Liver (tissue), 9 donors: ENCODE data around the gene IDH3B. TPM values are rescaled to one million over a fixed set of nuclear protein-coding genes. Genes with fewer than 3 reads are reported as not detected.

Source experiments
- DNase-seq: peaks from one replicate; pipeline ENCODE4 v3.0.0-alpha.2; 2017; ENCODE audit warnings: low spot score
- H3K27ac ChIP-seq, 2 donors: one replicate each; pipeline ENCODE4 v1.7.0; 2013; ENCODE audit warnings: inconsistent platforms in 2 of 2, low read length in 2 of 2, control low read depth in 1 of 2, low read depth in 1 of 2, mild to moderate bottlenecking in 1 of 2
- H3K27me3 ChIP-seq, 4 donors: one replicate each; pipeline versions ENCODE4 v1.6.1 to v1.7.0; 2013; ENCODE audit warnings: low read length in 3 of 4, inconsistent platforms in 1 of 4, mild to moderate bottlenecking in 1 of 4, moderate library complexity in 1 of 4; ENCODE audit not compliant: control insufficient read depth in 4 of 4, insufficient read depth in 4 of 4
- H3K36me3 ChIP-seq, 4 donors: one replicate each; pipeline versions ENCODE4 v1.6.1 to v1.7.0; 2013; ENCODE audit warnings: low read length in 3 of 4, mild to moderate bottlenecking in 3 of 4, low read depth in 1 of 4, moderate library complexity in 1 of 4; ENCODE audit not compliant: control insufficient read depth in 4 of 4, insufficient read depth in 3 of 4
- H3K4me1 ChIP-seq, 4 donors: one replicate each; pipeline versions ENCODE4 v1.6.1 to v1.7.0; 2013; ENCODE audit warnings: low read length in 3 of 4, mild to moderate bottlenecking in 3 of 4, moderate library complexity in 1 of 4; ENCODE audit not compliant: control insufficient read depth in 4 of 4, insufficient read depth in 4 of 4
- H3K4me3 ChIP-seq, 3 donors: one replicate each; pipeline versions ENCODE4 v1.6.1 to v1.7.0; 2013; ENCODE audit warnings: low read length in 3 of 3, control low read depth in 1 of 3, low read depth in 1 of 3, mild to moderate bottlenecking in 1 of 3
- H3K9ac ChIP-seq, 2 donors: one replicate each; pipeline ENCODE4 v1.7.0; 2013; ENCODE audit warnings: low read length in 2 of 2, mild to moderate bottlenecking in 2 of 2, moderate library complexity in 2 of 2, control low read depth in 1 of 2, low read depth in 1 of 2
- H3K9me3 ChIP-seq, 4 donors: one replicate each; pipeline versions ENCODE4 v1.6.1 to v1.7.0; 2013; ENCODE audit warnings: low read length in 3 of 4; ENCODE audit not compliant: control insufficient read depth in 4 of 4
- EGR1 ChIP-seq, 2 donors: IDR thresholded peaks; 2 replicates each; pipeline ENCODE4 v1.6.1; 2016 to 2018; ENCODE audit warnings: antibody characterized with exemption in 2 of 2, low read depth in 2 of 2
- FOXA1 ChIP-seq: IDR thresholded peaks from 2 replicates; pipeline ENCODE4 v1.6.1; 2016; ENCODE audit warnings: antibody characterized with exemption
- FOXA2 ChIP-seq: IDR thresholded peaks from 2 replicates; pipeline ENCODE4 v1.6.1; 2016; ENCODE audit warnings: antibody characterized with exemption
- GABPA ChIP-seq, 2 donors: IDR thresholded peaks in 1 of 2; conservative IDR thresholded peaks in 1 of 2; 2 replicates each; pipeline ENCODE4 v1.6.1; 2016; ENCODE audit warnings: antibody characterized with exemption in 2 of 2, mild to moderate bottlenecking in 1 of 2, moderate library complexity in 1 of 2
- HNF4A ChIP-seq, 2 donors: conservative IDR thresholded peaks; 2 replicates each; pipeline ENCODE4 v1.6.1; 2016; ENCODE audit warnings: antibody characterized with exemption in 2 of 2, mild to moderate bottlenecking in 2 of 2
- HNF4G ChIP-seq: IDR thresholded peaks from 2 replicates; pipeline ENCODE4 v1.6.1; 2016; ENCODE audit warnings: antibody characterized with exemption
- JUND ChIP-seq, 2 donors: IDR thresholded peaks; 2 replicates each; pipeline ENCODE4 v1.6.1; 2016; ENCODE audit warnings: antibody characterized with exemption in 2 of 2
- NR2F2 ChIP-seq: IDR thresholded peaks from 2 replicates; pipeline ENCODE4 v1.6.1; 2016; ENCODE audit warnings: antibody characterized with exemption
- RAD21 ChIP-seq, 2 donors: IDR thresholded peaks; 2 replicates each; pipeline ENCODE4 v1.6.1; 2016; ENCODE audit warnings: antibody characterized with exemption in 2 of 2, mild to moderate bottlenecking in 2 of 2
- RXRA ChIP-seq, 2 donors: IDR thresholded peaks; 2 replicates each; pipeline ENCODE4 v1.6.1; 2017 to 2018; ENCODE audit warnings: antibody characterized with exemption in 2 of 2, mild to moderate bottlenecking in 1 of 2
- SP1 ChIP-seq: IDR thresholded peaks from 2 replicates; pipeline ENCODE4 v1.6.1; 2018; ENCODE audit warnings: antibody characterized with exemption, mild to moderate bottlenecking
- TAF1 ChIP-seq: conservative IDR thresholded peaks from 2 replicates; pipeline ENCODE4 v1.6.1; 2016; ENCODE audit warnings: antibody characterized with exemption, mild to moderate bottlenecking
- YY1 ChIP-seq: IDR thresholded peaks from 2 replicates; pipeline ENCODE4 v1.6.1; 2016; ENCODE audit warnings: antibody characterized with exemption, mild to moderate bottlenecking
- WGBS: extraction: QIAGEN DNeasy Blood & Tissue Kit; methylation state at CpG from one replicate; pipeline ENCODE4 v1.1.7; 2013; 5-methylcytosine and 5-hydroxymethylcytosine counted together
- polyA plus RNA-seq, 2 donors: library from polyadenylated mRNA; stranded (reverse) in 1 of 2; unstranded in 1 of 2; fragments of 200-250 nt in 1 of 2; fragments of >200 nt in 1 of 2; fragmentation: Nextera tagmentation in 1 of 2; extraction: Ambion mirVana in 1 of 2; gene quantifications; one replicate each; pipeline versions ENCODE4 v1.2.1 to v1.2.3, GENCODE V29; 2013 to 2015
- total RNA-seq, 2 donors: library from RNA; depleted of rRNA; stranded (reverse); fragments of >200 nt; gene quantifications; one replicate each; pipeline ENCODE4 v1.2.3, GENCODE V29; 2014
- TF ChIP-seq, protein P1 (sequence below): IDR thresholded peaks from 2 replicates; pipeline ENCODE4 v1.6.1; 2016; ENCODE audit warnings: antibody characterized with exemption
- TF ChIP-seq, protein P2 (sequence below): IDR thresholded peaks from 2 replicates; pipeline ENCODE4 v1.6.1; 2016; ENCODE audit warnings: antibody characterized with exemption
- TF ChIP-seq, protein P3 (sequence below): fragments of 150-350 bp; IDR thresholded peaks from 2 replicates; pipeline ENCODE4 v1.5.1; 2017; ENCODE audit warnings: improper control_type of control experiment, low read depth, low read length; ENCODE audit not compliant: missing input control
- TF ChIP-seq, protein P4 (sequence below): IDR thresholded peaks from 2 replicates; pipeline ENCODE4 v1.6.1; 2016; ENCODE audit warnings: antibody characterized with exemption, mild to moderate bottlenecking
- TF ChIP-seq, protein P5 (sequence below): IDR thresholded peaks from 2 replicates; pipeline ENCODE4 v1.6.1; 2016; ENCODE audit warnings: antibody characterized with exemption
- donor health status: healthy.
- donor health status: healthy.
- donor health status: healthy.
- donor health status: healthy.
- donor health status: healthy.

IDH3B gene
- total and polyA plus RNA-seq, 4 donors, result 34.3 to 68.6 (median 52.7) TPM

- no peak for DNase-seq
- WGBS, result 76% methylated on average over 6 of the region's 6 CpGs
These were observed 45.2 kb downstream of the IDH3B start for GRCh38 chr20:2618815-2619214.

GRCh38 chr20:2617099-2617714 is 46.8 kb downstream of the IDH3B start:
- Histone ChIP-seq H3K27ac (no peak overlapping the region), H3K27me3 (no peaks in the 10 kb centered on the region), H3K4me3 (no peak overlapping the region), H3K9me3 (no peaks in the 10 kb centered on the region), H3K9ac (no peak overlapping the region), H3K4me1 (no peaks in the 10 kb centered on the region), H3K36me3 (no peaks in the 10 kb centered on the region)
- 85% methylated on average over 16 of the region's 16 CpGs for WGBS
- DNase-seq, result no peak
- TF ChIP-seq JUND (IDR thresholded peaks at IDR 0.05) (no peak), FOXA2 (no peak), EGR1 (IDR thresholded peaks at IDR 0.05; ENCODE audit: low read depth in 2 of 2) (no peak), SP1 (no peak), GABPA (IDR thresholded peaks at IDR 0.05 in 1 of 2, conservative IDR thresholded peaks at IDR 0.05 in 1 of 2) (no peak), HNF4G (no peak), NR2F2 (no peak), RXRA (IDR thresholded peaks at IDR 0.05) (no peak), FOXA1 (no peak), TAF1 (no peak)
- TF ChIP-seq, protein P1, sequence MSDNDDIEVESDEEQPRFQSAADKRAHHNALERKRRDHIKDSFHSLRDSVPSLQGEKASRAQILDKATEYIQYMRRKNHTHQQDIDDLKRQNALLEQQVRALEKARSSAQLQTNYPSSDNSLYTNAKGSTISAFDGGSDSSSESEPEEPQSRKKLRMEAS, result no peak
- TF ChIP-seq, protein P2, sequence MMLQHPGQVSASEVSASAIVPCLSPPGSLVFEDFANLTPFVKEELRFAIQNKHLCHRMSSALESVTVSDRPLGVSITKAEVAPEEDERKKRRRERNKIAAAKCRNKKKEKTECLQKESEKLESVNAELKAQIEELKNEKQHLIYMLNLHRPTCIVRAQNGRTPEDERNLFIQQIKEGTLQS, result no peak
- TF ChIP-seq, protein P3, sequence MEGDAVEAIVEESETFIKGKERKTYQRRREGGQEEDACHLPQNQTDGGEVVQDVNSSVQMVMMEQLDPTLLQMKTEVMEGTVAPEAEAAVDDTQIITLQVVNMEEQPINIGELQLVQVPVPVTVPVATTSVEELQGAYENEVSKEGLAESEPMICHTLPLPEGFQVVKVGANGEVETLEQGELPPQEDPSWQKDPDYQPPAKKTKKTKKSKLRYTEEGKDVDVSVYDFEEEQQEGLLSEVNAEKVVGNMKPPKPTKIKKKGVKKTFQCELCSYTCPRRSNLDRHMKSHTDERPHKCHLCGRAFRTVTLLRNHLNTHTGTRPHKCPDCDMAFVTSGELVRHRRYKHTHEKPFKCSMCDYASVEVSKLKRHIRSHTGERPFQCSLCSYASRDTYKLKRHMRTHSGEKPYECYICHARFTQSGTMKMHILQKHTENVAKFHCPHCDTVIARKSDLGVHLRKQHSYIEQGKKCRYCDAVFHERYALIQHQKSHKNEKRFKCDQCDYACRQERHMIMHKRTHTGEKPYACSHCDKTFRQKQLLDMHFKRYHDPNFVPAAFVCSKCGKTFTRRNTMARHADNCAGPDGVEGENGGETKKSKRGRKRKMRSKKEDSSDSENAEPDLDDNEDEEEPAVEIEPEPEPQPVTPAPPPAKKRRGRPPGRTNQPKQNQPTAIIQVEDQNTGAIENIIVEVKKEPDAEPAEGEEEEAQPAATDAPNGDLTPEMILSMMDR, result no peak
- TF ChIP-seq, protein P4, sequence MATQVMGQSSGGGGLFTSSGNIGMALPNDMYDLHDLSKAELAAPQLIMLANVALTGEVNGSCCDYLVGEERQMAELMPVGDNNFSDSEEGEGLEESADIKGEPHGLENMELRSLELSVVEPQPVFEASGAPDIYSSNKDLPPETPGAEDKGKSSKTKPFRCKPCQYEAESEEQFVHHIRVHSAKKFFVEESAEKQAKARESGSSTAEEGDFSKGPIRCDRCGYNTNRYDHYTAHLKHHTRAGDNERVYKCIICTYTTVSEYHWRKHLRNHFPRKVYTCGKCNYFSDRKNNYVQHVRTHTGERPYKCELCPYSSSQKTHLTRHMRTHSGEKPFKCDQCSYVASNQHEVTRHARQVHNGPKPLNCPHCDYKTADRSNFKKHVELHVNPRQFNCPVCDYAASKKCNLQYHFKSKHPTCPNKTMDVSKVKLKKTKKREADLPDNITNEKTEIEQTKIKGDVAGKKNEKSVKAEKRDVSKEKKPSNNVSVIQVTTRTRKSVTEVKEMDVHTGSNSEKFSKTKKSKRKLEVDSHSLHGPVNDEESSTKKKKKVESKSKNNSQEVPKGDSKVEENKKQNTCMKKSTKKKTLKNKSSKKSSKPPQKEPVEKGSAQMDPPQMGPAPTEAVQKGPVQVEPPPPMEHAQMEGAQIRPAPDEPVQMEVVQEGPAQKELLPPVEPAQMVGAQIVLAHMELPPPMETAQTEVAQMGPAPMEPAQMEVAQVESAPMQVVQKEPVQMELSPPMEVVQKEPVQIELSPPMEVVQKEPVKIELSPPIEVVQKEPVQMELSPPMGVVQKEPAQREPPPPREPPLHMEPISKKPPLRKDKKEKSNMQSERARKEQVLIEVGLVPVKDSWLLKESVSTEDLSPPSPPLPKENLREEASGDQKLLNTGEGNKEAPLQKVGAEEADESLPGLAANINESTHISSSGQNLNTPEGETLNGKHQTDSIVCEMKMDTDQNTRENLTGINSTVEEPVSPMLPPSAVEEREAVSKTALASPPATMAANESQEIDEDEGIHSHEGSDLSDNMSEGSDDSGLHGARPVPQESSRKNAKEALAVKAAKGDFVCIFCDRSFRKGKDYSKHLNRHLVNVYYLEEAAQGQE, result no peak

More at GRCh38 chr20:2618815-2619214, 45.2 kb downstream of the IDH3B start:
- H3K4me1 ChIP-seq, result no peaks in the 10 kb centered on the region
- TF ChIP-seq HNF4A (conservative IDR thresholded peaks at IDR 0.05), result no peak
- TF ChIP-seq YY1, result no peak
- TF ChIP-seq, protein P4, result no peak
- TF ChIP-seq JUND (IDR thresholded peaks at IDR 0.05), result no peak
- TF ChIP-seq, protein P1, result no peak
- TF ChIP-seq, protein P5, sequence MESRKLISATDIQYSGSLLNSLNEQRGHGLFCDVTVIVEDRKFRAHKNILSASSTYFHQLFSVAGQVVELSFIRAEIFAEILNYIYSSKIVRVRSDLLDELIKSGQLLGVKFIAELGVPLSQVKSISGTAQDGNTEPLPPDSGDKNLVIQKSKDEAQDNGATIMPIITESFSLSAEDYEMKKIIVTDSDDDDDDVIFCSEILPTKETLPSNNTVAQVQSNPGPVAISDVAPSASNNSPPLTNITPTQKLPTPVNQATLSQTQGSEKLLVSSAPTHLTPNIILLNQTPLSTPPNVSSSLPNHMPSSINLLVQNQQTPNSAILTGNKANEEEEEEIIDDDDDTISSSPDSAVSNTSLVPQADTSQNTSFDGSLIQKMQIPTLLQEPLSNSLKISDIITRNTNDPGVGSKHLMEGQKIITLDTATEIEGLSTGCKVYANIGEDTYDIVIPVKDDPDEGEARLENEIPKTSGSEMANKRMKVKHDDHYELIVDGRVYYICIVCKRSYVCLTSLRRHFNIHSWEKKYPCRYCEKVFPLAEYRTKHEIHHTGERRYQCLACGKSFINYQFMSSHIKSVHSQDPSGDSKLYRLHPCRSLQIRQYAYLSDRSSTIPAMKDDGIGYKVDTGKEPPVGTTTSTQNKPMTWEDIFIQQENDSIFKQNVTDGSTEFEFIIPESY, result no peak
- no peak for TF ChIP-seq TAF1
- TF ChIP-seq RXRA (IDR thresholded peaks at IDR 0.05), result no peak
- TF ChIP-seq RAD21 (IDR thresholded peaks at IDR 0.05), result no peak
- no peak for TF ChIP-seq FOXA2
- H3K36me3 ChIP-seq, result no peaks in the 10 kb centered on the region
- H3K27ac ChIP-seq, result no peak overlapping the region
- H3K4me3 ChIP-seq, result no peak overlapping the region
- H3K9ac ChIP-seq, result no peak overlapping the region
- no peaks in the 10 kb centered on the region for H3K27me3 ChIP-seq
- no peaks in the 10 kb centered on the region for H3K9me3 ChIP-seq
